Liver (tissue), 3 donors: ENCODE results near the gene EPB41L1.

Experiments
- ATF3 ChIP-seq: IDR thresholded peaks from 2 replicates; pipeline ENCODE4 v1.6.1; 2016; ENCODE audit warnings: antibody characterized with exemption
- CTCF ChIP-seq: fragments of 150-350 bp; IDR thresholded peaks from 2 replicates; pipeline ENCODE4 v1.5.1; 2017; ENCODE audit warnings: improper control_type of control experiment, low read depth, low read length; ENCODE audit not compliant: missing input control
- EGR1 ChIP-seq, 2 donors: IDR thresholded peaks; 2 replicates each; pipeline ENCODE4 v1.6.1; 2016 to 2018; ENCODE audit warnings: antibody characterized with exemption in 2 of 2, low read depth in 2 of 2
- GABPA ChIP-seq, 2 donors: IDR thresholded peaks in 1 of 2; conservative IDR thresholded peaks in 1 of 2; 2 replicates each; pipeline ENCODE4 v1.6.1; 2016; ENCODE audit warnings: antibody characterized with exemption in 2 of 2, mild to moderate bottlenecking in 1 of 2, moderate library complexity in 1 of 2
- MAX ChIP-seq: IDR thresholded peaks from 2 replicates; pipeline ENCODE4 v1.6.1; 2016; ENCODE audit warnings: antibody characterized with exemption
- RAD21 ChIP-seq, 2 donors: IDR thresholded peaks; 2 replicates each; pipeline ENCODE4 v1.6.1; 2016; ENCODE audit warnings: antibody characterized with exemption in 2 of 2, mild to moderate bottlenecking in 2 of 2
- REST ChIP-seq: IDR thresholded peaks from 2 replicates; pipeline ENCODE4 v1.6.1; 2016; ENCODE audit warnings: antibody characterized with exemption, mild to moderate bottlenecking
- TAF1 ChIP-seq: conservative IDR thresholded peaks from 2 replicates; pipeline ENCODE4 v1.6.1; 2016; ENCODE audit warnings: antibody characterized with exemption, mild to moderate bottlenecking
- YY1 ChIP-seq: IDR thresholded peaks from 2 replicates; pipeline ENCODE4 v1.6.1; 2016; ENCODE audit warnings: antibody characterized with exemption, mild to moderate bottlenecking
- donor health status: healthy.
- donor health status: healthy.

GRCh38 chr20:36119537-36119936 is 35.0 kb upstream of the EPB41L1 start:
- TF ChIP-seq RAD21 (IDR thresholded peaks at IDR 0.05) (no peak), CTCF (no peak), TAF1 (no peak), REST (no peak), ATF3 (no peak), MAX (no peak), GABPA (IDR thresholded peaks at IDR 0.05 in 1 of 2, conservative IDR thresholded peaks at IDR 0.05 in 1 of 2) (no peak), EGR1 (IDR thresholded peaks at IDR 0.05; ENCODE audit: low read depth in 2 of 2) (no peak), YY1 (no peak)
